Neural progenitor cell (in vitro differentiated cells): ENCODE data around the gene SAMHD1. TPM values are rescaled to one million over a fixed set of nuclear protein-coding genes. Genes with fewer than 3 reads are reported as not detected.
"Not testable (repeated sequence)": the region's sequence is repeated elsewhere in the genome, so short reads cannot be mapped to it uniquely, and the experiment has no call there.

Experiments used
- DNase-seq: peaks from one replicate; pipeline ENCODE4 v3.0.0-alpha.2; 2016; ENCODE audit warnings: low spot score
- H2AFZ ChIP-seq: fragments of 200-600 bp; sonication (generic); replicated peaks from 2 replicates; pipeline ENCODE4 v1.6.1; 2016; ENCODE audit warnings: antibody characterized with exemption
- H3F3A ChIP-seq: fragments of 200-600 bp; sonication (generic); 2 replicates; pipeline ENCODE4 v1.6.1; 2016; ENCODE audit warnings: antibody characterized with exemption, low read depth
- H3K27ac ChIP-seq: fragments of 200-600 bp; sonication (generic); 2 replicates; pipeline ENCODE4 v1.5.1; 2016; ENCODE audit warnings: mild to moderate bottlenecking
- H3K27me3 ChIP-seq: fragments of 200-600 bp; sonication (generic); 2 replicates; pipeline ENCODE4 v1.6.1; 2016; ENCODE audit warnings: mild to moderate bottlenecking, moderate library complexity
- H3K36me3 ChIP-seq: fragments of 200-600 bp; sonication (generic); 2 replicates; pipeline ENCODE4 v1.5.1; 2016
- H3K4me1 ChIP-seq: fragments of 200-600 bp; sonication (generic); 2 replicates; pipeline ENCODE4 v1.6.1; 2016; ENCODE audit warnings: mixed run types
- H3K4me2 ChIP-seq: fragments of 200-600 bp; sonication (generic); 2 replicates; pipeline ENCODE4 v1.6.1; 2016
- H3K4me3 ChIP-seq: fragments of 200-600 bp; sonication (generic); 2 replicates; pipeline ENCODE4 v1.5.1; 2016
- H3K79me2 ChIP-seq: fragments of 200-600 bp; sonication (generic); 2 replicates; pipeline ENCODE4 v1.6.1; 2016; ENCODE audit warnings: low read depth
- H3K9ac ChIP-seq: fragments of 200-600 bp; sonication (generic); 2 replicates; pipeline ENCODE4 v1.6.1; 2016
- H3K9me3 ChIP-seq: fragments of 200-600 bp; sonication (generic); 2 replicates; pipeline ENCODE4 v1.5.1; 2016; ENCODE audit warnings: low read depth
- H4K20me1 ChIP-seq: fragments of 200-600 bp; sonication (generic); 2 replicates; pipeline ENCODE4 v1.6.1; 2016; ENCODE audit warnings: low read depth
- H3K27ac Mint-ChIP-seq: 3 replicates; pipeline ENCODE4 v1.8.0; 2021; ENCODE audit warnings: mixed read lengths
- H3K27me3 Mint-ChIP-seq: 2 replicates; pipeline ENCODE4 v1.8.0; 2022; ENCODE audit warnings: low read depth, mild to moderate bottlenecking, inconsistent platforms, moderate library complexity, mixed read lengths; ENCODE audit not compliant: insufficient read depth
- H3K36me3 Mint-ChIP-seq: 3 replicates; pipeline ENCODE4 v1.8.0; 2021; ENCODE audit warnings: mixed read lengths
- H3K4me1 Mint-ChIP-seq: 3 replicates; pipeline ENCODE4 v1.8.0; 2021; ENCODE audit warnings: mixed read lengths
- H3K4me3 Mint-ChIP-seq: 3 replicates; pipeline ENCODE4 v1.8.0; 2021; ENCODE audit warnings: mild to moderate bottlenecking, moderate library complexity, mixed read lengths
- H3K9me3 Mint-ChIP-seq: 3 replicates; pipeline ENCODE4 v1.8.0; 2020; ENCODE audit warnings: mixed read lengths
- CTCF ChIP-seq: fragments of 200-600 bp; sonication (generic); IDR thresholded peaks from 2 replicates; pipeline ENCODE4 v1.5.1; 2017; ENCODE audit warnings: antibody characterized with exemption, mild to moderate bottlenecking
- EZH2 ChIP-seq: fragments of 200-600 bp; sonication (generic); IDR thresholded peaks from 2 replicates; pipeline ENCODE4 v1.6.1; 2017; ENCODE audit warnings: antibody characterized with exemption, mild to moderate bottlenecking, moderate library complexity
- EZH2phosphoT487 ChIP-seq: fragments of 200-600 bp; sonication (generic); IDR thresholded peaks from 2 replicates; pipeline ENCODE4 v1.6.1; 2017; ENCODE audit warnings: antibody characterized with exemption
- total RNA-seq: library from RNA; depleted of rRNA; stranded (reverse); fragments of >200 nt; gene quantifications from 2 replicates; pipeline ENCODE4 v1.2.3, GENCODE V29; 2015; ENCODE audit warnings: low replicate concordance

The SAMHD1 gene
- total RNA-seq, 1 donor from 2014 or later, result 29.0 TPM

- H4K20me1 ChIP-seq, result peaks cover 44% of the 10 kb centered on the region
- H3K4me1 ChIP-seq, result peaks cover 28% of the 10 kb centered on the region
- no peak overlapping the region for H3K4me3 ChIP-seq
- TF ChIP-seq CTCF (no peak), EZH2 (no peak), EZH2phosphoT487 (no peak)
- Mint-ChIP-seq H3K27me3 (peaks cover 6% of the 10 kb centered on the region), H3K4me1 (peaks cover 15% of the 10 kb centered on the region), H3K9me3 (peaks cover 8% of the 10 kb centered on the region), H3K4me3 (no peak overlapping the region), H3K27ac (peak overlapping the region; percentile 43), H3K36me3 (peaks cover 13% of the 10 kb centered on the region)
- no peaks in the 10 kb centered on the region for H3K36me3 ChIP-seq
- H3K27ac ChIP-seq, result peak overlapping the region; percentile 36
- H3K27me3 ChIP-seq, result no peaks in the 10 kb centered on the region
- H3K4me2 ChIP-seq, result peak overlapping the region; percentile 9
- no peak overlapping the region for H2AFZ ChIP-seq
- no peaks in the 10 kb centered on the region for H3K9me3 ChIP-seq
- peaks cover 28% of the 10 kb centered on the region for H3F3A ChIP-seq
- H3K79me2 ChIP-seq, result peaks cover 61% of the 10 kb centered on the region
- DNase-seq, result peak; percentile 78
- no peak overlapping the region for H3K9ac ChIP-seq
Observed at GRCh38 chr20:36847009-36847709, 104.3 kb downstream of the SAMHD1 start.

- peak overlapping the region; percentile 63 for H3K27ac ChIP-seq
- peaks cover 50% of the 10 kb centered on the region for H3K79me2 ChIP-seq
- no peak overlapping the region for H2AFZ ChIP-seq
- Mint-ChIP-seq H3K27ac (peak overlapping the region; percentile 33), H3K9me3 (no peaks in the 10 kb centered on the region), H3K36me3 (peaks cover 6% of the 10 kb centered on the region), H3K4me1 (peaks cover 20% of the 10 kb centered on the region), H3K4me3 (no peak overlapping the region), H3K27me3 (peaks cover 2% of the 10 kb centered on the region)
- peaks cover 28% of the 10 kb centered on the region for H3K4me1 ChIP-seq
- H3K27me3 ChIP-seq, result no peaks in the 10 kb centered on the region
- DNase-seq, result peak; percentile 32
- H3K4me2 ChIP-seq, result peak overlapping the region; percentile 42
- no peaks in the 10 kb centered on the region for H3K36me3 ChIP-seq
- peaks cover 28% of the 10 kb centered on the region for H3F3A ChIP-seq
- TF ChIP-seq CTCF, result no peak
- no peak for TF ChIP-seq EZH2phosphoT487
- no peak for TF ChIP-seq EZH2
- no peak overlapping the region for H3K9ac ChIP-seq
- peaks cover 44% of the 10 kb centered on the region for H4K20me1 ChIP-seq
- H3K4me3 ChIP-seq, result no peak overlapping the region
- H3K9me3 ChIP-seq, result no peaks in the 10 kb centered on the region
Observed at GRCh38 chr20:36845288-36845971, 106.1 kb downstream of the SAMHD1 start.

GRCh38 chr20:36841030-36841429 is 110.5 kb downstream of the SAMHD1 start:
- H3K4me1 ChIP-seq, result peaks cover 16% of the 10 kb centered on the region
- H3K4me2 ChIP-seq, H3K4me3 Mint-ChIP-seq, H3K9me3 ChIP-seq, H3K36me3 ChIP-seq, H3K27ac Mint-ChIP-seq, H2AFZ ChIP-seq, H3K36me3 Mint-ChIP-seq, H3K9ac ChIP-seq, H4K20me1 ChIP-seq, H3K27ac ChIP-seq, H3K4me3 ChIP-seq, DNase-seq, H3K27me3 Mint-ChIP-seq, H3K9me3 Mint-ChIP-seq, H3K27me3 ChIP-seq: not testable (repeated sequence)
- peaks cover 22% of the 10 kb centered on the region for H3K79me2 ChIP-seq
- peaks cover 15% of the 10 kb centered on the region for H3F3A ChIP-seq
- H3K4me1 Mint-ChIP-seq, result peaks cover 24% of the 10 kb centered on the region

Other genes with a start within 250 kb of the SAMHD1 start
- 23.8 and 25.3 TPM in 2 replicates for gene NDRG3, start 205.6 kb downstream of the SAMHD1 start, total RNA-seq
- gene DSN1, start 177.9 kb downstream of the SAMHD1 start, total RNA-seq, result 34.4 and 48.2 TPM in 2 replicates
- 2.4 and 3.8 TPM in 2 replicates for gene TLDC2, start 75.6 kb downstream of the SAMHD1 start, total RNA-seq
- 21.3 and 22.1 TPM in 2 replicates for gene RBL1, start 144.3 kb upstream of the SAMHD1 start, total RNA-seq
- 249 and 284 TPM in 2 replicates for gene RPN2, start 227.6 kb upstream of the SAMHD1 start, total RNA-seq
- 2.2 and 3.5 TPM in 2 replicates for gene MROH8, start 227.8 kb upstream of the SAMHD1 start, total RNA-seq